ENCODE measurements around the gene GALNT7.

GALNT7 gene

DNA sequence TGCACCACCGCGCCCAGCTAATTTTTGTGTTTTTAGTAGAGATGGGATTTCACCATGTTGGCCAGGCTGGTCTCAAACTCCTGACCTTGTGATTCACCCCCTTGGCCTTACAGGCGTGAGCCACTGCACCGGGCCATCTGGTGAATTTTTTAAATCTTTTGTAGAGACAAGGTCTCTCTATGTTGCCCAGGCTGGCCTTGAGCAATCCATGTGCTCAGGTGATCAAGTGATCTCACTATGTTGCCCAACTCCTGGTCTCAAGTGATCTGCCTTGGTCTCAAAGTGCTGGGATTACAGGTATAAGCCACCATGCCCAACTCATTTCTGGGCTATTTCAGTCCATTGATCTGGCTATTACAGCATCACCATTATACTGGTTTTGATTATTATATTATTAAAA lies 22.2 kb upstream of the GALNT7 start:
- no peak overlapping the region for H3K27ac ChIP-seq (ENCODE audit: extremely low read depth, low read depth, low read length)
- H3K4me3 ChIP-seq (ENCODE audit: low read depth, low read length): no peak overlapping the region
- H3K9me3 ChIP-seq (ENCODE audit: control insufficient read depth, insufficient read depth, low read depth, low read length): no peaks in the 10 kb centered on the region
- ChIA-PET CTCF (no interaction called here), POLR2A (no interaction called here)
- no peak for TF ChIP-seq ZNF571 (tag by site-specific recombination; IDR thresholded peaks at IDR 0.05)
- TF ChIP-seq SP2 (tag by site-specific recombination; IDR thresholded peaks at IDR 0.05): no peak
- H3K4me1 ChIP-seq (ENCODE audit: control insufficient read depth, insufficient read depth, low read length): no peaks in the 10 kb centered on the region
- H3K36me3 ChIP-seq (ENCODE audit: control insufficient read depth in 2 of 2, insufficient read depth in 1 of 2, low read length in 2 of 2): no peaks in the 10 kb centered on the region

- no peak overlapping the region for H3K27ac ChIP-seq (ENCODE audit: extremely low read depth, low read depth, low read length)
- POLR2A ChIA-PET: no interaction called here
- no peaks in the 10 kb centered on the region for H3K36me3 ChIP-seq (ENCODE audit: control insufficient read depth in 2 of 2, insufficient read depth in 1 of 2, low read length in 2 of 2)
- H3K4me3 ChIP-seq (ENCODE audit: low read depth, low read length): no peak overlapping the region
- H3K9me3 ChIP-seq (ENCODE audit: control insufficient read depth, insufficient read depth, low read depth, low read length): no peaks in the 10 kb centered on the region
- TF ChIP-seq ZNF707 (tag by site-specific recombination; IDR thresholded peaks at IDR 0.05) (no peak), ZNF202 (tag by site-specific recombination; IDR thresholded peaks at IDR 0.05; ENCODE audit: borderline replicate concordance) (no peak), ZNF157 (tag by site-specific recombination; IDR thresholded peaks at IDR 0.05) (no peak), ZNF138 (tag by site-specific recombination; IDR thresholded peaks at IDR 0.05; ENCODE audit: borderline replicate concordance) (no peak), BCL11B (tag by site-specific recombination; IDR thresholded peaks at IDR 0.05; ENCODE audit: low read depth) (no peak)
- TF ChIP-seq, protein P1, sequence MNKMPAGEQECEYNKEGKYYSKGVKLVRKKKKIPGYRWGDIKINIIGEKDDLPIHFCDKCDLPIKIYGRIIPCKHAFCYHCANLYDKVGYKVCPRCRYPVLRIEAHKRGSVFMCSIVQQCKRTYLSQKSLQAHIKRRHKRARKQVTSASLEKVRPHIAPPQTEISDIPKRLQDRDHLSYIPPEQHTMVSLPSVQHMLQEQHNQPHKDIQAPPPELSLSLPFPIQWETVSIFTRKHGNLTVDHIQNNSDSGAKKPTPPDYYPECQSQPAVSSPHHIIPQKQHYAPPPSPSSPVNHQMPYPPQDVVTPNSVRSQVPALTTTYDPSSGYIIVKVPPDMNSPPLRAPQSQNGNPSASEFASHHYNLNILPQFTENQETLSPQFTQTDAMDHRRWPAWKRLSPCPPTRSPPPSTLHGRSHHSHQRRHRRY (tag by site-specific recombination; IDR thresholded peaks at IDR 0.05): no peak
- CTCF ChIA-PET: no interaction called here
- H3K4me1 ChIP-seq (ENCODE audit: control insufficient read depth, insufficient read depth, low read length): no peaks in the 10 kb centered on the region
Observed at GRCh38 chr4:173151496-173151895, 17.1 kb upstream of the GALNT7 start.

DNA sequence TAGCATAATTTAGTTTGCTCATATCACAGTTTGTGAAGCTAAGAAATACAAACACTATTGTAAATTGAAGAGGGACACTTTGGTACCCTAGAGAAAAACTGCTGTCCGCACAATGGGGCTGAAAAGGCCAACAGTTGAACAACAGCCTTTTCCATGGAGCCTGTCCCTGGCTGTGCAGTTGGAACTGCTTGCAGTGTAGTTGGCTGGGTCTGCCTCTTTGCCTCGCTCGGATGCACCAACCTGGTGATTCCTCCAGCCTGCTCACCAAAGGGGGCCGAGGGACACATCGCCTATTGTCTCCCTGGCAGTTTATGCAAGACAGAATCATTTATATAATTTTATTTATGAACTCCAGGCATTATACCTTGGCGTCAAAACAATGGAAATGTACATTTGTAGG lies 16.5 kb upstream of the GALNT7 start:
- H3K4me1 ChIP-seq (ENCODE audit: control insufficient read depth, insufficient read depth, low read length): no peaks in the 10 kb centered on the region
- H3K4me3 ChIP-seq (ENCODE audit: low read depth, low read length): no peak overlapping the region
- H3K27ac ChIP-seq (ENCODE audit: extremely low read depth, low read depth, low read length): no peak overlapping the region
- no peaks in the 10 kb centered on the region for H3K9me3 ChIP-seq (ENCODE audit: control insufficient read depth, insufficient read depth, low read depth, low read length)
- ChIA-PET POLR2A (no interaction called here), CTCF (no interaction called here)
- H3K36me3 ChIP-seq (ENCODE audit: control insufficient read depth in 2 of 2, insufficient read depth in 1 of 2, low read length in 2 of 2): no peaks in the 10 kb centered on the region
- TF ChIP-seq ZBTB44 (tag by site-specific recombination; IDR thresholded peaks at IDR 0.05): no peak
- TF ChIP-seq ZNF366 (tag by site-specific recombination; conservative IDR thresholded peaks at IDR 0.05): no peak
- TF ChIP-seq TRIM28 (IDR thresholded peaks at IDR 0.05; ENCODE audit: borderline replicate concordance, low read length): no peak
- TF ChIP-seq ZNF791 (tag by site-specific recombination; IDR thresholded peaks at IDR 0.05): no peak
- TF ChIP-seq ZBTB20 (tag by site-specific recombination; IDR thresholded peaks at IDR 0.05): no peak
- no peak for TF ChIP-seq ZNF623 (tag by site-specific recombination; IDR thresholded peaks at IDR 0.05)
- TF ChIP-seq ZNF302 (tag by site-specific recombination; IDR thresholded peaks at IDR 0.05; ENCODE audit: low read depth): no peak
- TF ChIP-seq KLF9 (tag by site-specific recombination; IDR thresholded peaks at IDR 0.05; ENCODE audit: low read depth): no peak
- no peak for TF ChIP-seq ZNF416 (tag by site-specific recombination; IDR thresholded peaks at IDR 0.05)
- TF ChIP-seq YY1 (tag by site-specific recombination; IDR thresholded peaks at IDR 0.05): no peak
- no peak for TF ChIP-seq FEZF1 (tag by site-specific recombination; IDR thresholded peaks at IDR 0.05)
- TF ChIP-seq ZNF146 (tag by site-specific recombination; IDR thresholded peaks at IDR 0.05): no peak
- TF ChIP-seq ZNF596 (tag by site-specific recombination; IDR thresholded peaks at IDR 0.05): no peak
- TF ChIP-seq SETDB1 (IDR thresholded peaks at IDR 0.05; ENCODE audit: insufficient read length, low read length): no peak
- TF ChIP-seq, protein P2, sequence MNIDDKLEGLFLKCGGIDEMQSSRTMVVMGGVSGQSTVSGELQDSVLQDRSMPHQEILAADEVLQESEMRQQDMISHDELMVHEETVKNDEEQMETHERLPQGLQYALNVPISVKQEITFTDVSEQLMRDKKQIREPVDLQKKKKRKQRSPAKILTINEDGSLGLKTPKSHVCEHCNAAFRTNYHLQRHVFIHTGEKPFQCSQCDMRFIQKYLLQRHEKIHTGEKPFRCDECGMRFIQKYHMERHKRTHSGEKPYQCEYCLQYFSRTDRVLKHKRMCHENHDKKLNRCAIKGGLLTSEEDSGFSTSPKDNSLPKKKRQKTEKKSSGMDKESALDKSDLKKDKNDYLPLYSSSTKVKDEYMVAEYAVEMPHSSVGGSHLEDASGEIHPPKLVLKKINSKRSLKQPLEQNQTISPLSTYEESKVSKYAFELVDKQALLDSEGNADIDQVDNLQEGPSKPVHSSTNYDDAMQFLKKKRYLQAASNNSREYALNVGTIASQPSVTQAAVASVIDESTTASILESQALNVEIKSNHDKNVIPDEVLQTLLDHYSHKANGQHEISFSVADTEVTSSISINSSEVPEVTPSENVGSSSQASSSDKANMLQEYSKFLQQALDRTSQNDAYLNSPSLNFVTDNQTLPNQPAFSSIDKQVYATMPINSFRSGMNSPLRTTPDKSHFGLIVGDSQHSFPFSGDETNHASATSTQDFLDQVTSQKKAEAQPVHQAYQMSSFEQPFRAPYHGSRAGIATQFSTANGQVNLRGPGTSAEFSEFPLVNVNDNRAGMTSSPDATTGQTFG (tag by site-specific recombination; IDR thresholded peaks at IDR 0.05; ENCODE audit: borderline replicate concordance): no peak
- TF ChIP-seq ZNF626 (tag by site-specific recombination; IDR thresholded peaks at IDR 0.05): no peak
- TF ChIP-seq TSHZ1 (tag by site-specific recombination; IDR thresholded peaks at IDR 0.05; ENCODE audit: borderline replicate concordance): no peak
- no peak for TF ChIP-seq ZNF830 (tag by site-specific recombination; IDR thresholded peaks at IDR 0.05; ENCODE audit: low read depth)
